ENCODE measurements around the gene NR2E1.
A peak's percentile ranks its signal among the peaks of the same experiment; 100 is the strongest.

Gene NR2E1

GRCh38 chr6:108167449-108168089, 1.7 kb downstream of the NR2E1 start:
- no peak overlapping the region for H3K4me3 ChIP-seq (replicated peaks in 1 of 2; ENCODE audit: low read depth in 2 of 2, low read length in 2 of 2)
- no peak for DNase-seq (ENCODE audit: low read depth in 2 of 2)
- TF ChIP-seq CTCF (IDR thresholded peaks at IDR 0.05; ENCODE audit: low read depth, low read length), result no peak

- no peak for TF ChIP-seq CTCF (IDR thresholded peaks at IDR 0.05; ENCODE audit: low read depth, low read length)
- no peak for DNase-seq (ENCODE audit: low read depth in 2 of 2)
- H3K4me3 ChIP-seq (replicated peaks in 1 of 2; ENCODE audit: low read depth in 2 of 2, low read length in 2 of 2), result no peak overlapping the region
Observed at GRCh38 chr6:108168090-108168463, 2.3 kb downstream of the NR2E1 start.

GRCh38 chr6:108168501-108169463, 3.0 kb downstream of the NR2E1 start:
- H3K4me3 ChIP-seq (replicated peaks in 1 of 2; ENCODE audit: low read depth in 2 of 2, low read length in 2 of 2), result no peak overlapping the region
- peak; percentile 34 for TF ChIP-seq CTCF (IDR thresholded peaks at IDR 0.05; ENCODE audit: low read depth, low read length)
- peak; percentile 17 to 27 for DNase-seq (ENCODE audit: low read depth in 2 of 2)

GRCh38 chr6:108169464-108170331, 3.9 kb downstream of the NR2E1 start:
- DNase-seq (ENCODE audit: low read depth in 2 of 2), result no peak
- H3K4me3 ChIP-seq (replicated peaks in 1 of 2; ENCODE audit: low read depth in 2 of 2, low read length in 2 of 2), result no peak overlapping the region
- no peak for TF ChIP-seq CTCF (IDR thresholded peaks at IDR 0.05; ENCODE audit: low read depth, low read length)

GRCh38 chr6:108170332-108171290, 4.8 kb downstream of the NR2E1 start:
- no peak overlapping the region for H3K4me3 ChIP-seq (replicated peaks in 1 of 2; ENCODE audit: low read depth in 2 of 2, low read length in 2 of 2)
- TF ChIP-seq CTCF (IDR thresholded peaks at IDR 0.05; ENCODE audit: low read depth, low read length), result no peak
- no peak for DNase-seq (ENCODE audit: low read depth in 2 of 2)
